NCI-H345 treated with DMSO at 0.1 percent for 48 hours (cell line): ENCODE data around the gene SATB1.
"Not testable (repeated sequence)": the region's sequence is repeated elsewhere in the genome, so short reads cannot be mapped to it uniquely, and the experiment has no call there.

Source experiments
- DNase-seq: peaks from one replicate; lab custom pipeline; 2025; ENCODE audit not compliant: unreplicated experiment; lab: John Stamatoyannopoulos, UW

SATB1 gene

GRCh38 chr3:18355832-18356231 lies 69.3 kb downstream of the SATB1 start:
- DNase-seq, result no peak

GRCh38 chr3:18354701-18355100 lies 70.4 kb downstream of the SATB1 start:
- DNase-seq, result no peak

- peak; percentile 32 for DNase-seq
Measured at GRCh38 chr3:18351823-18352744, 73.1 kb downstream of the SATB1 start.

- no peak for DNase-seq
Measured at GRCh38 chr3:18351069-18351628, 74.0 kb downstream of the SATB1 start.

- no peak for DNase-seq
Measured at GRCh38 chr3:18349197-18349798, 75.8 kb downstream of the SATB1 start.

GRCh38 chr3:18346097-18346496 lies 79.0 kb downstream of the SATB1 start:
- DNase-seq, result no peak

GRCh38 chr3:18345015-18345367 lies 80.1 kb downstream of the SATB1 start:
- no peak for DNase-seq

GRCh38 chr3:18344306-18345014 lies 80.7 kb downstream of the SATB1 start:
- no peak for DNase-seq

- DNase-seq, result no peak
Measured at GRCh38 chr3:18343809-18344208, 81.3 kb downstream of the SATB1 start.

GRCh38 chr3:18338827-18339514 lies 86.2 kb downstream of the SATB1 start:
- no peak for DNase-seq

GRCh38 chr3:18337231-18337630 lies 87.9 kb downstream of the SATB1 start:
- DNase-seq, result no peak

- no peak for DNase-seq
Measured at GRCh38 chr3:18334837-18335601, 90.1 kb downstream of the SATB1 start.

- DNase-seq, result not testable (repeated sequence)
Measured at GRCh38 chr3:18330772-18331441, 94.2 kb downstream of the SATB1 start.

- DNase-seq, result no peak
Measured at GRCh38 chr3:18308096-18308650, 117.0 kb downstream of the SATB1 start.

- no peak for DNase-seq
Measured at GRCh38 chr3:18307529-18307928, 117.6 kb downstream of the SATB1 start.

GRCh38 chr3:18302517-18302916 lies 122.6 kb downstream of the SATB1 start:
- DNase-seq, result no peak

GRCh38 chr3:18301781-18302180 lies 123.4 kb downstream of the SATB1 start:
- DNase-seq, result no peak

- DNase-seq, result no peak
Measured at GRCh38 chr3:18300916-18301315, 124.2 kb downstream of the SATB1 start.

GRCh38 chr3:18297126-18297525 lies 128.0 kb downstream of the SATB1 start:
- DNase-seq, result no peak
